Fibroblast of lung (primary cell): Measurements from ENCODE around the gene GDF2.

Experiments
- EZH2 ChIP-seq: IDR thresholded peaks from 2 replicates; pipeline ENCODE4 v1.5.1; 2012; ENCODE audit warnings: low read length, control low read depth, mild to moderate bottlenecking; ENCODE audit errors: missing control alignments
- TF ChIP-seq, protein P1 (sequence below), 2 donors: IDR thresholded peaks in 1 of 2; conservative IDR thresholded peaks in 1 of 2; 1 replicate in 1 of 2; 2 replicates in 1 of 2; pipeline ENCODE4 v1.5.1; 2011 to 2012; ENCODE audit warnings: low read length in 2 of 2, control low read depth in 1 of 2, inconsistent platforms in 1 of 2, low read depth in 1 of 2, mild to moderate bottlenecking in 1 of 2

DNA sequence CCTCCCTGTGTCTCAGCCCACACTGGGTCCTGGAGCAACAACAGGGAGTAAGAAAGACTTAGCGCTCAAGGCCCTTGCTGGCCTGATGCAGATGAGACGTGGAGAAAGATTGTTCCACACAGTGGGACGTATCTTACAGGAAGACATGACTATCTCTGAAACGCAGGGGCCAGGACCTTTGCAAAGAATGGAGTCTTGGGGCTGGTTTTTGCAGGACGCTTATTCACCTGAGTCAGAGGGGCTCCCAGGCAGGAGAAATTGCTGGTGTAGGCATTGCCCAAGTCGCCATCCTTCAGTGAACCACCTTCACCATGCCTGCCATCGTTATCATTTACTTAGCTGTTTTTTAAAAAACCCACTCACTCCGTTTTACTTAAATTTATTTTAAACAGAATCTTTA lies 34.0 kb upstream of the GDF2 start:
- TF ChIP-seq, protein P1, sequence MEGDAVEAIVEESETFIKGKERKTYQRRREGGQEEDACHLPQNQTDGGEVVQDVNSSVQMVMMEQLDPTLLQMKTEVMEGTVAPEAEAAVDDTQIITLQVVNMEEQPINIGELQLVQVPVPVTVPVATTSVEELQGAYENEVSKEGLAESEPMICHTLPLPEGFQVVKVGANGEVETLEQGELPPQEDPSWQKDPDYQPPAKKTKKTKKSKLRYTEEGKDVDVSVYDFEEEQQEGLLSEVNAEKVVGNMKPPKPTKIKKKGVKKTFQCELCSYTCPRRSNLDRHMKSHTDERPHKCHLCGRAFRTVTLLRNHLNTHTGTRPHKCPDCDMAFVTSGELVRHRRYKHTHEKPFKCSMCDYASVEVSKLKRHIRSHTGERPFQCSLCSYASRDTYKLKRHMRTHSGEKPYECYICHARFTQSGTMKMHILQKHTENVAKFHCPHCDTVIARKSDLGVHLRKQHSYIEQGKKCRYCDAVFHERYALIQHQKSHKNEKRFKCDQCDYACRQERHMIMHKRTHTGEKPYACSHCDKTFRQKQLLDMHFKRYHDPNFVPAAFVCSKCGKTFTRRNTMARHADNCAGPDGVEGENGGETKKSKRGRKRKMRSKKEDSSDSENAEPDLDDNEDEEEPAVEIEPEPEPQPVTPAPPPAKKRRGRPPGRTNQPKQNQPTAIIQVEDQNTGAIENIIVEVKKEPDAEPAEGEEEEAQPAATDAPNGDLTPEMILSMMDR (conservative IDR thresholded peaks at IDR 0.05 in 1 of 2, IDR thresholded peaks at IDR 0.05 in 1 of 2; ENCODE audit: low read depth in 1 of 2, low read length in 2 of 2) = no peak
- TF ChIP-seq EZH2 = no peak
